NCI-H82 treated with DMSO at 0.1 percent for 48 hours (cell line): ENCODE data around the gene GPRIN3.
A peak's percentile ranks its signal among the peaks of the same experiment; 100 is the strongest.
"Not testable (repeated sequence)": the region's sequence is repeated elsewhere in the genome, so short reads cannot be mapped to it uniquely, and the experiment has no call there.

Experiments used
- DNase-seq: peaks from one replicate; lab custom pipeline; 2025; ENCODE audit not compliant: unreplicated experiment; lab: John Stamatoyannopoulos, UW

GPRIN3 gene

DNA sequence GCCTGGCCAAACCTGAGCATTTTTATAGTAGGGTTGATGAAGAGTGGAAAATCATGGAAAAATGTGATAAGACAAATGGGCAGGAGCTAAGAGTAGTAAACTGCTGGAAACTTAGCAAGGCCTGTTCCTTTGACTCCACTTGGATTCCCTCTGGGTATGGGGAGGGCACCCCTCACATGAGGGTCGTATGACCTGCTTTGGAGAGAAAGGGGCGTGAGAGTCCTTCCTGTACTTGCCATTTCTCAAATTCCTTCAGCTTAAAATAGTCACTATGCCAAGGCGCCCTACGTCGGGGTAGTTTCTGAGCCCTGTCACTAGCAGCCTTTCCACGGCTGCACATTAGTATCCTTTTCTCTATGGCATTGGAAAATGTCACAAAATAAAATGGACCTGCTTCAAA is 49.1 kb downstream of the GPRIN3 start:
- no peak for DNase-seq

DNA sequence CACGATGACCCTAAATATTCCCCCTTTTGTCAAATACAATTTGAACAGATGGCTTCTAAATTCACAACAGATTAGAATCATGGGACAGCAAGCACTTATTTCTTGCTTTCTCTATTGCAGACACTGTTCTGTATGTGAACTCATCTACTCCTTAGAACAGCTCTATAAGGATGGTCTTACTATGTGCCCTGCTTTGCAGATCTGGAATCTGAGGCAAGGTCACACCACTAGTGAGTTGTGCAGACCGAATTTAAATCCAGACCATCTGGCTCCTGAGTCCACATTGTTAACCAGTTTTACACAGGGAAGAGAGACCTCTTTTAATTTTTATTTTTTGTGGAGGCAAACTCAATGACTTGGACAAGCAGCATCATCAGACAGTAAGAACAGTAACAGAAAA is 50.2 kb downstream of the GPRIN3 start:
- peak; percentile 62 for DNase-seq

DNA sequence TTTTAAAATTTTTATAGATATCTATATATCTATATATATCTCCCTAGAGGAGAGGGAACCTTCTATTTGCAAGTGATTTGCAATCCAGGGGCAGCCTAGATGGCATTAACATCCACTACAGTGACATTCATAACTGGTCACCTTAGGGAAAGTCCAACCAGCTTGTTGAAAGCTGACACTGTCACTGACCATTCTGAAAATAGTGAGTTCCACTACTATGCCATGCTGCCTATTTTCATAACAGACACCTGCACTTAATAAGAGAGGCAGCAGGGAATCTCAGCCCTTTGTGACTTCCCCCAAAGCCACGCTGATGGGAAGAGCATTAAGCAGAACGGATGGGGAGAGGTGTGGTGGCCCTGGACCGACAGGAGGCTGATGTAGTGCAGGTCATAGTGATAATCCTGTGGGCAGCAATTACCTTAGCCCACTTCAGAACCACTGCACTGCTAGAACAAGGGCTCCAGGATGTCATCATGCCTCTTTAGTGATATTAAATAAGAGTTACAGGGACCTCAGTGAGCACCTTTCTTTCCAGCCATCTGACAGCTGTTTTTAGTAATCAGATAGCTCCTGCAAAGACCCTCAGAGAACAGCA is 51.3 kb downstream of the GPRIN3 start:
- peak; percentile 81 for DNase-seq

DNA sequence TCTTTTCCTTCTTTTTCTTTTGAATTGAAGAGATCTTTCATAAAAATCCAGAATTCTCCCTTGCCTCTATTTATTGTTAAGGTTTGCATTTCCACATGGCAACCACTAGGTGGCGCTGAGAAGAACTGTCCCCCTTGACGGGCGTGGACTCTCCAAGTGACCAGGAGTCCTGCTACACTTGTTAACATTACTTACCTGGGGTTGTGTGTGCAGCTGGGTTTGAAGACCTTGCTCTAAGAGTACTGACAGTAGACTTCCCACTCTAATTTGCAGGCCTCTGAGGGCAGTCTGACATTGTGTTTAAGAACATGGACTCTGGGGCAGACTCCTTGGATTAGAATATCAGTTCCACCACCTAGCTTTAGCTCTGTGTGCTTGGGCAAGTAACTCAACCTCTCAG is 52.8 kb downstream of the GPRIN3 start:
- DNase-seq = peak; percentile 22

DNA sequence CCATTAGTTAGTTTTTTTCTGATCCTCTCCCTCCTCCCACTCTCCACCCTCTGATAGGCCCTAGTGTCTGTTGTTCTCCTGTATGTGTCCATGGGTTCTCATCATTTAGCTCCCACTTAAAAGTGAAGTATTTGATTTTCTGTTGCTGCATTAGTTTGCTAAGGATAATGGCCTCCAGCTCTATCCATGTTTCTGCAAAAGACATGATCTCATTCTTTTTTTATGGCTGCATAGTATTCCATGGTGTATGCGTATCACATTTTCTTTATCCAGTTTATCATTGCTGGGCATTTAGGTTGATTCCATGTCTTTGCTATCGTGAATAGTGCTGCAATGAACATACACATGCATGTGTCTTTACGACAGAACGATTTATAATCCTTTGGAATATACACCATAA is 53.3 kb downstream of the GPRIN3 start:
- not testable (repeated sequence) for DNase-seq

DNA sequence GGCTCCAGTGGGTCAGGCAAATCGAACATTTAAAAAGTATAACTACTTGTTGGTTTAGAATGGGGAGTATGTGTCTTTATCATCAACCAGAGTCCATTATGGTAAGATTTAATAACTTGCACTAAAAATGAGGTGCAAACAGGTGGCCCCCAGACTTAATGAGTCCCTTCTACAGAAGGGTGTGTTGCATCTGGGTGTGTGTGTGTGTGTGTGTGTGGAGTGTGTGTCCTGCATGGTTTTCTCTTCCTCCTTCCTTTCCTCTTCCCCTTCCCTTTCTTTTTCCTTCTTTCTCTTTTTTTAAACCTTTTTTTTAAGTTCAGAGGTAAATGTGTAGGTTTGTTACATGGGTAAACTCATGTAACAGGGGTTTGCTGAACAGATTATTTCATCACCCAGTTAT is 53.7 kb downstream of the GPRIN3 start:
- no peak for DNase-seq

DNA sequence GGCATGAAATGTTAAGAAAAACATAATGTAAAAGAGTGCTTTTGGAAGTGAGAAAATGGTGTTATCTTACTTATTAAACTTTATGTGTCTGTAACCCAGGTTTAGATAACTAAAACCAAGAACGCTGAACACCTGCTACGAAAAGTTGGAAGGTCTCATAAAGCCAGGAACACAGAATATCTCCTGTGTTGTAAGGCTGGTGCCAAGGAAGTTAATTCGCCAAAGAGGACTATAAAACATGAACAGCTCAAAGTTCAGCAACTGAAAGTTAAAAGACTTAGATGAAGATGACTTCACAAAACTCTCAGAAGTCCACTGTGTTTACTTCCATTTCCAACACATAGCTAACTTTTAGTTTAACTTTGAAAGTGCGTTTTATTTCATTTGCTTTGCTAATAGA is 54.3 kb downstream of the GPRIN3 start:
- DNase-seq = no peak

DNA sequence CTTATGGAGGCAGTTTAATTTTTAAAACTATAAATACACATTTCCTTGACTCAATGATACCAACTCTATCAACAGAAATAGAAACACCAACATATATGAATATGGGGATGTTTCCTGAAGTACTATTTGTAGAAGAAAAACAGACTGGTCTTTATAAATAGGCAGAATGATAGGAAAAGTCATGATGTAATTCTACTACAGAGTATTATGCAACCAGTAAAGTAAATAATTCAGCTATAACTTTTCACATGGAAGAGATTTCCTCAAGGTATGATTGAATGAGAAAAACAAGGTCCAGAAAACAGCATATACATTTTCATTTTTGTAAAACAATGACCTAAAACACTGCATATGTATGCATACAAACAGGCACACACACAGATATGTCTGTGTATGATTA is 56.2 kb downstream of the GPRIN3 start:
- no peak for DNase-seq

DNA sequence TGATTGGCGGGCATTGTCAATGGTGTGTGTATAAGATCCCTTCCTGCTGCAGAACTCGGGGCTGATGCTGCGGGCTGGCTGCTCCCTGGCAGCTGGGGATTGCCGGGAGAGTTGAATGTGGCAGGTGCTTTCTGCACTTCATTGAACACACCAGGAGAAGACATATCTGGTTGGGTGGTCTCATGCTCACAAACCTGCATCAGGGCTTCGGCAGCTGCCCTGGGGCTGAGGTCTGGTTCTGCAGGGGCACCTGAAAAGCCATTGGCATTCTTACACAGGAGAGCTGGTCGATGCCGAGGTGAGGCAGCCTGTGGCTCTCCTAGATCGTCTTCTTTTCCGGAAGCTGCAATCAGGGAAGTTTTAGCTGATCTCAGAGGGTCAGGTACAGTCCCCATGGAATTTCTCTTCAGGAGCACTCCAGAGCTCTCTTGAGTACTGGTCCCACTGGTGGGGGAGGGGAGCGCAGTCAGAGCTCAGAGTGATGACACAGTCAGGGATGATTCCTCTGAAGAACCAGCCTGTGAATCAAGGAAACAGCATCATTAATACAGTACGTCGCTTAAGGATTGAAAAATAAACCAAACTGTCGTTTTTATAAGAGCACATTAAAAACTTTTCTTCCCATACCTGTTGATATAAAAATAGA is 57.8 kb downstream of the GPRIN3 start:
- DNase-seq = no peak

DNA sequence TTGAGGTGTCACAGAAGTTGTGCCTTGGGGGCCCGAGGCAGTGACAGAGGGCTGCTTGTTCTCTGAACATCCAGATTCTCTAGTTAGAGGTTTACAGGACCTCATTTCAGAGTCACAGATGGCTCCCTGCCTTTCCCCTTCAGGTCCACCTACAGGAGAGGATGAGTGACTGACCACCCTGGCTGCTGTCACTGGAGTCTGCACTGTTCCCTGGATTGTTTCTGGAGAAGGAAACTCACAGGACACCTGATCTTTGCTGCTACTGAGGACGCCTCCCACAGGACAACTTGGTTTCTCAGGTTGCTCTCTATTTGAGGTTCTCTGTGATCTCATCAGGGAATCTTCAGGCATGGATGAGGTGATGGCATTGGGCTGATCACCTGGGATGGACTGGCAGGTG is 58.3 kb downstream of the GPRIN3 start:
- DNase-seq = no peak

DNA sequence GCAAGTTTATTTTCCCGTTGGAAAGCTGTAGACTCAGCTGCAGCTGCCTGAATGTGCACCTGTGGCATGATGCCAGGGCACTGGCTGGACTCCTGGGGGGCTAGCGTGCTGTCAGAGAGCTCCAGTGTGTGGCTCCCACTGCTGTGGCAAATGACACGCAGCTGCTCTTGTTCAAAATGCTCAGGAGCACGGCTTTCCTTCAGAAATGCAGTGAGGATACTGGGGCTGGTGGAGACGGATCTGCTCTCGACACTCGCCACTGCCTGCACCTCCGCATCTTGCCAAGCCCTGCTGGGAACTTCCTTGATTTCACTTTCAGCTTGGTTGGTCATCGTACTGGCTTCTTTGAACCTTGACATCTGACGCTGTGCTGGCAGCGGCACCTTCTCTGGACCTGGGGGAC is 58.7 kb downstream of the GPRIN3 start:
- no peak for DNase-seq

DNA sequence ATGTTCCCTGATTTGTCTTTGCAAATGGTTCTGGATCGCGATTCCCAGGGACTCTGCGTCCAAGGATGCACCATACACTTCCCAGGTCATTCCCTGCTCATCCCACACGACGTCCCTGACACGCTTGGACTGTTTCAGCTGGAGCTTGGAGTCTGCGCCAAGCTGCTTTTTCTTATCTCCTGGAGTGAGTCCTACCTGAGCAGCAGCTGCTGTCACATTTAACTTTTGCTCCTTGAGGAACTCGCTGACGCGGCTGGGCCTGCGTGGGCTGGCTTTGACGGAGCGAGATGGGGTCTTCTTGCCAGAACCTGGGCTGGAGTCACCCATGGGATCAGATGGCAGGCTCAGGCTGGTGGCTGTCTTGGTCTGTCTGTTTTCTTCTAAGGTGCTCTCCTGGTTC is 59.6 kb downstream of the GPRIN3 start:
- no peak for DNase-seq

DNA sequence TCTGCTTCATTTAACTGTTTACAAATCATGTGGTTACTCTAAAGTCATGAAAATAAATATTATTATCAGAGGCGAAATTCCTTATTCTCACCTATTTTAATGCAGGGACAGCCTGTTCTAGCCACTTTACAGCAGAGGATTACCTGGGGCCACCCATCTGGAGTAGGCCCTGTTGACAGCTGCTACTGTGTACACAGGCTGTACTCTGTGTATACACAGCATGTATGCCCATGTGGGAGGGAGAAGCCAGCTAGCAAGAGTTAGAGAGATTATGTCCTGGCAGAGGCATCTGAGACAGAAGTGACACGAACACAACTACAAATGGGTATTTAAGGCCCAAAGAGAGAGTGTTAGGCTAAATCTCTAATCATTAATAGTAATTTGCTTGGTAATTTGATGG is 62.1 kb downstream of the GPRIN3 start:
- peak; percentile 61 for DNase-seq

DNA sequence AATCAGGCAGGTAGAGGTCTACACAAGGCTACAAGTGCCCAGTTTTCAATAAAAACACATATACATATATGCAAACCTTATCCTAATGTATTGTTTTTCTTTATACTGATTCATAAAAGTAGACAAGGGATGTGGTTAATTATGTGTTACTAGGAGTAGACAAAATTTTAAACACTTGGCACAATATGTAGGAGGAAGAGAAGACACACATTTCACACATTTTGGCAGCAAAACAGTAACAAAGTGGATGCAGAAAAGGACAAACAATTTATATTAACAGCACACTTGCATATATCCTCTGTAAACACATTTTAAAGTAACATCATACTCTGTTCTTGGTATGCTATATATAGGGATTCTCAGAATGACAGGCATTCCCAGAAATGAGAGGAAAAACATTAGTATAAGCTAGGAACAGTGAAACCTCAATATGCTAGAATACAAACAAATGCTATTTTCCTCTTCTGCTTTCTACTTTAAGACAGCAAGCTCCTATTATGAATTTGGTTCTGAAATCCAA is 63.8 kb downstream of the GPRIN3 start:
- DNase-seq = no peak

DNA sequence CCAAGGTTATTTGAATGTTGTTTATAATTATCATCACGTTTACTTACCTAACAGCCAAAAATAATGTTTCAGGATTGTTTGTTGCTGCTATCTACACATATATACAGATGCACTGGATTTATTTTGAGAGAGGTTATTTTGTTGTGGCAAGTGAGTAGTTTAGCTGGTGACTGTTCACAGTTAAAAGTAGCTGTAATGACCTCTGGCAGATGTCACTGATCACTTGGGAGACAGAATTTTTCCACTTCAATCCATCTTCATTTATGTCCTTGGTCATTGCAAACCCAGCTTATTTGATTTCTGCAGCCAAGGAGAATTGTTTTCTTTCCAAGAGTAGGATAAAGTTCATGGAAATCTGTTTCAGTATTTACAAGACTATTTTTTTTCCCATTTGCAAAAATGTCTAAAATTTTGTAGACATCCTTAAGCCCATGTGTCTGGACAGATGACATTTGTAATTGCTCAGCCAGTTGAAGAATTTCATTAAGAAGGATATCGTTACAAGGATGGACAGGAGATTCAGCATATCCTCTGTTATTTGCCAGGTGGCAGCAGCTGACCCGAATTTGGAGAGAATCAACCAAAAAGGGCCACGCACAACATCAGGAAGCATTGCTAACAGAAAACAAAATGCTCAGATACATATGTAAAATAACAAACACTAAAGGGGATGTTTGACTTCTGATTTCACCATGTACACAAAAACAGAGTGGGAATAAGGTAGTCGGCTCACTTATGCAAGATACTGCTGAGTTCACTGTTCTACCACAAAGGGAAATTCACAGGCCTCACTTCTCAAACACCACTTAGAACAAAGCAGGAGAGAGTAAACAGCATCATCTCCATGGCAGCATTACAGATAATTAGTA is 64.5 kb downstream of the GPRIN3 start:
- no peak for DNase-seq

DNA sequence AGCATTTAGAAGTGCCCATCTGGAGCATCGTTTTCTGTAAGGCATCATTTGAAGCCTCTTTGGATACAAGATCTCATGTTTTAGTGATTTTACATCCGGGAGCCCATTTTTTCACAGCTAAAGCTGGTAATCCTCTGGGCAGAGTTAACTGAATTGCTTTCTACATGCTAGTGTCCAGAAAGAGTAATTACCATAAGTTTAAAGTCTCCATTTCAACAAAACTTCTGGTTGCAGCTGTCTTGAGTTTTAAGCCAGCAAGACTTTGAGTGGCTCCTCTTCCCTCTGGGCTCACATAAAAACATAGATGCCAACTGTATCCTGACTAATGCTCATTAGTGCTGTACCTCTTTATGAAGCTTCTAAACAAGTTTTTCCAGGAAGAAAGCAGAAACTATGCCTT is 65.4 kb downstream of the GPRIN3 start:
- no peak for DNase-seq

DNA sequence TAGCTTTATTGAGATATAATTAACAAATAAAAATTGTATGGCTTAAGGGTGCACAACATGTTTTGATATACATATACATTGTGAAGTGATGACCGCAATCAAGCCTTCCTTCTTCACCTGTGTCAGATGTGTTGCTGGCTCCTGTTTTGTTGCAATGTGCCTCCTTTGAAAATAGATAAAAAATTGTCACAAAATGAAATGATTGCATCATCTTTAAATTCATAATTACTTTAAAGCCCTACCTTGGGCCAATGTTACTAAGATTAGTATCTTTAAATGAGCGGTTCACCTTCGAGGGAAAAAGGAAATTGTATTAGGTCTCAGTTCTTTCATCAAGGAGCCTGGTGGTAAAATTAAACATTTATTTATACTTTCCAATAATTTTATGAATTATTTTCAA is 77.3 kb downstream of the GPRIN3 start:
- no peak for DNase-seq

DNA sequence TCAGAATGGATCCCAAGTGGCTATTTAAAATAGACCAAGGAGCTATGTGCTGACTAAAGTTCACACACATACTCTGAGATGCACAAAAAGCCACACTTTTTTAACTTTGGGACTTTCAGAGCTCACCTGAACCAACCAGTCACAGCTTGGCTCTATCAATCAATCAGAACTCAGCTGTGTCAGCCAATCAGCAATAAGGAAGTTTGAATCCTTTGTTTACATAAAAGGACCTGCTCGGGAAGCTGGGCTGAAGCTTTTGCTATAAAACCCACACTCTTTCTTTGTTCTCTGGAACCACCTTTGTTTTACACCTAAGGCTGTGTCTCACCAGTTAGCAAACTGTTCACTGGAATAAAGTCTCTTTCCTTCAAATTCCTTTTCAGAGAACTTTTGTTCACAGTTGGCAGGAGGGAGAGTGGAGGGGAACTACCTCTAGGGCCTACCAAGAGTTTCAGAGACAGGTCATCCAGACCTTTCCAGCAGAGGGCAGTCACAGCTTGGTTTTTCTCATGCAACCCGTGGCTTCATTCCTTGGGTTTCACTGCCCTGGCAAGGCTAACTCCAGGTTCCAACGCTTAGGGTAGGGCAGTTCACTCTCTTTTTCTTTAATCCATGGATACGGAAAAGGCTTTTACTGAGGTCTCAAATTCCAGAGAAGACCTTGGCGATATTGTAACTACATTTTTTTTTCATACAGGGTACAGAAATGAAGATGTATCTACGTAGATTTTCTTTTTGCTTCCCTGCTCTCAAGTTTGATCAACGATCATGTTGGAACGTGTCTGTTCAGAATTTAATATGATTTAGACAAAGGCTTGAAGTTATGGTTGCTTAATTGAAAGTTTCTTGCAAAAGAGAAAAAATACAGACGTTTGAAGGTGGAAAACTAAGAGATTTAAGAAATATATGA is 80.7 kb downstream of the GPRIN3 start:
- DNase-seq = peak; percentile 57

DNA sequence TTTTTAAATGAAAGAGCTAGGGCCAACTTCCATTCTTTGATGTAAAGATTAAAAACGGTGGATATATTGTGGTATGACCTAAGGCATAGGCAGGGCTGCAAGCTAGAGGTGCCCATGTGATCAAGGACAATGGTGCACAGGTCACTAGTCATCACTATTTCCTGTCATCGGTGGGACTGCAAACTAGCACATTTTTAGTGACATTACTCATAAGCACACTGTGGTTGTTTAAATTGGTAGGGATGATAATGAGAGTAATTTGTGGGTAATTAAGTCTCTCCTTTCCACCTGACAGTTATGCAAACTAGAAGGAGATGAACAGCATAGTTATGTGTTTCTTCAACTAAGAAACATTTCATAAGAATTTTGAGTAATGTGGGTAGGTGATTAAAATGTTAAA is 85.4 kb downstream of the GPRIN3 start:
- no peak for DNase-seq

DNA sequence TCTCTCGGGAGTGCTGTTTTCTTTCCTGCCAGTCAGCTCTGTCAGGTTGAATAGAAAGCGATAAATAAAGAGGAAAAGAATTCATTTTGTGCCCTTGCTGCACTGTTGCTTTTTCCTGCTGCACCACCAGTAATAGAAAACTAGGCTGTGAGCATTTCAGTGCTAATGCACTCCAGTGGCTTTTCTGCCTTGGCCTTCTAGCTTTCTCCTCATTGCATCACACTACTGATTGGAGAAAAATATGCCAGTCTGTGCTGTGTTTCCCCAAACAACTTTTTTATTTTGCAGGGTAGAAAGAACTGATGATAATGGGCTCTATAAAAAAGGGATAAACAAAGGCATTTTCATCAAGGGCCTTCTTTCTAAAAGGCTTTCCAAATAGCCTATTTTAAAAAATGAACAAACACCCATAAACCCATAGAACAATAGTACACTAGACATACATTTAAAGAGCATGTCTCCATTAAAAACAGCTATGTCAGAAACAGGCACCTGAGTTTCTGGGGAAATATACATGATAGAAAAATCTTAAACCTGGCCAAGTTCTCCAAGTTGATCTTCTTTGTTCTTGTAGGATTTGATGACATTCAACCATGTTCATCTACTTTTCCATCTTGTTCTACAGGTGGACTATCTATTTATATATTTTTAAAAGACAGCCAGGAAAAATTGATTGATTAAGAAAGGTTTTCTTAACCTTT is 86.3 kb downstream of the GPRIN3 start:
- DNase-seq = no peak
